HepG2 (cell line): ENCODE results near the gene MTRFR. TPM values are rescaled to one million over a fixed set of nuclear protein-coding genes. Genes with fewer than 3 reads are reported as not detected.
A peak's percentile ranks its signal among the peaks of the same experiment; 100 is the strongest.

Experiments used
- CC2D1A ChIP-seq: sonication (generic); formaldehyde crosslinking; IDR thresholded peaks from 2 replicates; pipeline ENCODE4 v1.8.1; 2023; ENCODE audit warnings: mild to moderate bottlenecking, missing genetic modification reagents
- GATAD2A ChIP-seq: IDR thresholded peaks from 2 replicates; pipeline ENCODE4 v1.6.1; 2016
- HNRNPL ChIP-seq: fragments of 200-400 bp; formaldehyde crosslinking; IDR thresholded peaks from 2 replicates; pipeline ENCODE4 v1.6.1; 2017; ENCODE audit warnings: mild to moderate bottlenecking, low read depth, low read length
- IRF1 ChIP-seq: sonication (generic); formaldehyde crosslinking; IDR thresholded peaks from 2 replicates; pipeline ENCODE4 v1.4.0; 2020; ENCODE audit warnings: low read depth, mild to moderate bottlenecking, missing genetic modification reagents
- LRRFIP1 ChIP-seq: sonication (generic); formaldehyde crosslinking; conservative IDR thresholded peaks from 2 replicates; pipeline ENCODE4 v1.4.0; 2020; ENCODE audit warnings: missing genetic modification reagents
- NR2F6 ChIP-seq, 2 experiments: IDR thresholded peaks; 2 replicates each; pipeline ENCODE4 v1.6.1; 2016; ENCODE audit warnings: antibody characterized with exemption in 1 of 2, mild to moderate bottlenecking in 1 of 2
- SAFB2 ChIP-seq: sonication (generic); formaldehyde crosslinking; IDR thresholded peaks from 2 replicates; pipeline ENCODE4 v1.5.1; 2020; ENCODE audit warnings: missing genetic modification reagents, low read depth, mild to moderate bottlenecking, borderline replicate concordance
- SMARCC2 ChIP-seq: fragments of 450-650 bp; IDR thresholded peaks from 2 replicates; pipeline ENCODE4 v1.6.1; 2017; ENCODE audit warnings: antibody characterized with exemption, mild to moderate bottlenecking
- SNAPC5 ChIP-seq: sonication (generic); formaldehyde crosslinking; IDR thresholded peaks from 2 replicates; pipeline ENCODE4 v1.8.1; 2023; ENCODE audit warnings: mild to moderate bottlenecking, missing genetic modification reagents, borderline replicate concordance
- SNRNP70 ChIP-seq: fragments of 200-400 bp; formaldehyde crosslinking; IDR thresholded peaks from 2 replicates; pipeline ENCODE4 v1.6.1; 2017; ENCODE audit warnings: mild to moderate bottlenecking, low read depth, low read length, moderate library complexity
- TARDBP ChIP-seq: sonication (generic); formaldehyde crosslinking; IDR thresholded peaks from 2 replicates; pipeline ENCODE4 v1.8.0; 2022; ENCODE audit warnings: mild to moderate bottlenecking, missing genetic modification reagents
- THAP11 ChIP-seq: IDR thresholded peaks from 2 replicates; pipeline ENCODE4 v1.6.1; 2016; ENCODE audit warnings: missing biosample characterization, missing genetic modification reagents
- THYN1 ChIP-seq: sonication (generic); formaldehyde crosslinking; IDR thresholded peaks from 2 replicates; pipeline ENCODE4 v1.8.1; 2023; ENCODE audit warnings: low read depth, mild to moderate bottlenecking, moderate library complexity, missing genetic modification reagents, borderline replicate concordance
- ZFX ChIP-seq: sonication (generic); formaldehyde crosslinking; IDR thresholded peaks from 2 replicates; pipeline ENCODE4 v1.4.0; 2020; ENCODE audit warnings: mild to moderate bottlenecking, low read depth, missing genetic modification reagents, moderate library complexity
- ZNF569 ChIP-seq: sonication (generic); formaldehyde crosslinking; IDR thresholded peaks from 2 replicates; pipeline ENCODE4 v1.5.0; 2020; ENCODE audit warnings: mild to moderate bottlenecking, missing genetic modification reagents, moderate library complexity, borderline replicate concordance
- ZNF766 ChIP-seq: sonication (generic); formaldehyde crosslinking; IDR thresholded peaks from 2 replicates; pipeline ENCODE4 v1.5.0; 2020; ENCODE audit warnings: missing genetic modification reagents, borderline replicate concordance
- ZNF777 ChIP-seq: sonication (generic); formaldehyde crosslinking; IDR thresholded peaks from 2 replicates; pipeline ENCODE4 v1.4.0; 2020; ENCODE audit warnings: missing genetic modification reagents
- polyA plus RNA-seq, 8 experiments: library from polyadenylated mRNA; depleted of rRNA in 3 of 8; stranded (reverse) in 7 of 8; unstranded in 1 of 8; fragments of >200 nt; fragmentation: Illumina TruSeq in 4 of 8; extraction: Trizol in 4 of 8; gene quantifications; 2 replicates each; pipeline versions ENCODE4 v1.2.1 to v1.2.3, GENCODE V29; 2011 to 2016; ENCODE audit warnings: low read depth in 4 of 8, missing spikeins in 1 of 8, mixed read lengths in 1 of 8; ENCODE audit not compliant: insufficient read depth in 1 of 8
- total RNA-seq, 5 experiments: library from RNA; depleted of rRNA; stranded (reverse); fragments of >200 nt; fragmentation: Illumina TruSeq; extraction: Trizol; gene quantifications; 2 replicates each; pipeline ENCODE4 v1.2.3, GENCODE V29; 2016; ENCODE audit warnings: low read depth in 1 of 5
- TF ChIP-seq, protein P1 (sequence below): sonication (generic); formaldehyde crosslinking; IDR thresholded peaks from 2 replicates; pipeline ENCODE4 v1.4.0; 2020; ENCODE audit warnings: mild to moderate bottlenecking, missing genetic modification reagents
- TF ChIP-seq, protein P2 (sequence below): IDR thresholded peaks from 2 replicates; pipeline ENCODE4 v1.6.1; 2016; ENCODE audit warnings: mild to moderate bottlenecking
- TF ChIP-seq, protein P3 (sequence below): IDR thresholded peaks from 2 replicates; pipeline ENCODE4 v1.6.1; 2012; ENCODE audit warnings: low read depth, low read length, improper control_type of control experiment

The MTRFR gene
- total and polyA plus RNA-seq, 2 of the 13 experiments (the other 11 are each of a cell fraction or from before 2014, with no cell fraction given), result 7.1 to 9.9 TPM

DNA sequence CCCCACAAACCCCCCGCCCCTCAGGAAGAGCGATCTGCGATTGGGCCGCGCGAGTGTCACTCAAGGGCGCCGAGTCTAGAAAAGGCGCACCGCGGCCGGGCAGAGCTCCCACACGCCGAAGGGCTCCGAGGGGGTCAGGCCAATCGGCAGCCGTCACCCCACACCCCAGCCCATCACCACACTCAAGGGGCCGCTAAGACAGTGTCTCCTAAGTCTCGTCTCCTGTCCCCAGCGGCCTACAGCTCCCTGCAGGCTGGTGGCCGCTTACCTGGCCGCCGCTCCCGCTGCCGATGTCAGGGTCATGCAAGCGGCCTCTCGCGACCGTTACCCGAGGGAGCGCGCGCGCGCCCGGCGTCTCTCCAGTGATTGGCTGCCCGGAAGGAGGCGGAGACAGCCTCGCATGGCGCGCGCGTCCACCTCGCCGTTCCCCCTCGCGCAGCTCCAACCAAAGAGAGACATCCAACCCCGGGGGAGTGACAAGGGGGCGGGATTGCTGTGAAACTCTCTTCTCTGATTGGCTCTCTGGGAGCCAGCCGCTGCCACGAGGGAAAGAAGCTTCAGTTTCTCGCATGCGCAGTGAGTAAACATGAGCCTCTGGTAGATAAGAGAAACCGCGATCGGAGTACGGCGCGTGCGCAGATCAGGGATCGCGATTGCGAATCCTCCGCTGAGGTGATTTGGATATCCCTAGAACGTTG lies at the start of gene MTRFR, which contains the start of gene MPHOSPH9 (continued):
- TF ChIP-seq NR2F6 (IDR thresholded peaks at IDR 0.05) (peak; percentile 27; the same call in 1 of the 2 replicates), NR2F6 (CRISPR knock-in tag; IDR thresholded peaks at IDR 0.05) (peak; percentile 70), TARDBP (CRISPR knock-in tag) (peak; percentile 60), HNRNPL (peak; percentile 77; the same call in 1 of the 2 replicates), THYN1 (CRISPR knock-in tag) (no peak), LRRFIP1 (no peak; the same call in 1 of the 2 replicates), ZFX (CRISPR knock-in tag) (peak; percentile 98), SMARCC2 (no peak), SNAPC5 (no peak), CC2D1A (CRISPR knock-in tag) (no peak), SAFB2 (peak; percentile 82), IRF1 (CRISPR knock-in tag) (peak; percentile 89; the same call in 1 of the 2 replicates), THAP11 (CRISPR knock-in tag) (peak; percentile 81), GATAD2A (CRISPR knock-in tag) (peak; percentile 22; the same call in 1 of the 2 replicates), ZNF569 (no peak), ZNF777 (peak; percentile 47; the same call in 1 of the 2 replicates), ZNF766 (CRISPR knock-in tag) (peak; percentile 82; the same call in 1 of the 2 replicates), SNRNP70 (no peak)
- TF ChIP-seq, protein P1, sequence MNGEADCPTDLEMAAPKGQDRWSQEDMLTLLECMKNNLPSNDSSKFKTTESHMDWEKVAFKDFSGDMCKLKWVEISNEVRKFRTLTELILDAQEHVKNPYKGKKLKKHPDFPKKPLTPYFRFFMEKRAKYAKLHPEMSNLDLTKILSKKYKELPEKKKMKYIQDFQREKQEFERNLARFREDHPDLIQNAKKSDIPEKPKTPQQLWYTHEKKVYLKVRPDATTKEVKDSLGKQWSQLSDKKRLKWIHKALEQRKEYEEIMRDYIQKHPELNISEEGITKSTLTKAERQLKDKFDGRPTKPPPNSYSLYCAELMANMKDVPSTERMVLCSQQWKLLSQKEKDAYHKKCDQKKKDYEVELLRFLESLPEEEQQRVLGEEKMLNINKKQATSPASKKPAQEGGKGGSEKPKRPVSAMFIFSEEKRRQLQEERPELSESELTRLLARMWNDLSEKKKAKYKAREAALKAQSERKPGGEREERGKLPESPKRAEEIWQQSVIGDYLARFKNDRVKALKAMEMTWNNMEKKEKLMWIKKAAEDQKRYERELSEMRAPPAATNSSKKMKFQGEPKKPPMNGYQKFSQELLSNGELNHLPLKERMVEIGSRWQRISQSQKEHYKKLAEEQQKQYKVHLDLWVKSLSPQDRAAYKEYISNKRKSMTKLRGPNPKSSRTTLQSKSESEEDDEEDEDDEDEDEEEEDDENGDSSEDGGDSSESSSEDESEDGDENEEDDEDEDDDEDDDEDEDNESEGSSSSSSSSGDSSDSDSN (CRISPR knock-in tag), result peak; percentile 64
- TF ChIP-seq, protein P2, sequence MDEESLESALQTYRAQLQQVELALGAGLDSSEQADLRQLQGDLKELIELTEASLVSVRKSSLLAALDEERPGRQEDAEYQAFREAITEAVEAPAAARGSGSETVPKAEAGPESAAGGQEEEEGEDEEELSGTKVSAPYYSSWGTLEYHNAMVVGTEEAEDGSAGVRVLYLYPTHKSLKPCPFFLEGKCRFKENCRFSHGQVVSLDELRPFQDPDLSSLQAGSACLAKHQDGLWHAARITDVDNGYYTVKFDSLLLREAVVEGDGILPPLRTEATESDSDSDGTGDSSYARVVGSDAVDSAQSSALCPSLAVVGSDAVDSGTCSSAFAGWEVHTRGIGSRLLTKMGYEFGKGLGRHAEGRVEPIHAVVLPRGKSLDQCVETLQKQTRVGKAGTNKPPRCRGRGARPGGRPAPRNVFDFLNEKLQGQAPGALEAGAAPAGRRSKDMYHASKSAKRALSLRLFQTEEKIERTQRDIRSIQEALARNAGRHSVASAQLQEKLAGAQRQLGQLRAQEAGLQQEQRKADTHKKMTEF (CRISPR knock-in tag), result peak; percentile 91
- TF ChIP-seq, protein P3, sequence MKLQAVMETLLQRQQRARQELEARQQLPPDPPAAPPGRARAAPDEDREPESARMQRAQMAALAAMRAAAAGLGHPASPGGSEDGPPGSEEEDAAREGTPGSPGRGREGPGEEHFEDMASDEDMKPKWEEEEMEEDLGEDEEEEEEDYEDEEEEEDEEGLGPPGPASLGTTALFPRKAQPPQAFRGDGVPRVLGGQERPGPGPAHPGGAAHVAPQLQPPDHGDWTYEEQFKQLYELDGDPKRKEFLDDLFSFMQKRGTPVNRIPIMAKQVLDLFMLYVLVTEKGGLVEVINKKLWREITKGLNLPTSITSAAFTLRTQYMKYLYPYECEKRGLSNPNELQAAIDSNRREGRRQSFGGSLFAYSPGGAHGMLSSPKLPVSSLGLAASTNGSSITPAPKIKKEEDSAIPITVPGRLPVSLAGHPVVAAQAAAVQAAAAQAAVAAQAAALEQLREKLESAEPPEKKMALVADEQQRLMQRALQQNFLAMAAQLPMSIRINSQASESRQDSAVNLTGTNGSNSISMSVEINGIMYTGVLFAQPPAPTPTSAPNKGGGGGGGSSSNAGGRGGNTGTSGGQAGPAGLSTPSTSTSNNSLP, result 0 out of 2 replicates have a peak, but pooled peaks have one; percentile 12
